Cardiac fibroblast (primary cell): ENCODE results near the gene MRPL52.
"Not testable (repeated sequence)": the region's sequence is repeated elsewhere in the genome, so short reads cannot be mapped to it uniquely, and the experiment has no call there.

Experiments
- DNase-seq, 2 donors: peaks; one replicate each; pipeline versions ENCODE4 v3.0.0 to v3.0.0-alpha.2; 2010; ENCODE audit warnings: low read depth in 2 of 2
- H3K4me3 ChIP-seq, 2 donors: replicated peaks in 1 of 2; 1 replicate in 1 of 2; 2 replicates in 1 of 2; pipeline ENCODE4 v1.5.1; 2011; ENCODE audit warnings: low read depth in 2 of 2, low read length in 2 of 2, mild to moderate bottlenecking in 2 of 2, moderate library complexity in 1 of 2
- TF ChIP-seq, protein P1 (sequence below): IDR thresholded peaks from one replicate; pipeline ENCODE4 v1.5.1; 2011; ENCODE audit warnings: low read depth, mild to moderate bottlenecking, low read length, inconsistent platforms

MRPL52 gene

GRCh38 chr14:22820731-22821130, 9.0 kb upstream of the MRPL52 start:
- peak in 1 of 2 donors; percentile 48 for DNase-seq
- no peak overlapping the region for H3K4me3 ChIP-seq
- TF ChIP-seq, protein P1, sequence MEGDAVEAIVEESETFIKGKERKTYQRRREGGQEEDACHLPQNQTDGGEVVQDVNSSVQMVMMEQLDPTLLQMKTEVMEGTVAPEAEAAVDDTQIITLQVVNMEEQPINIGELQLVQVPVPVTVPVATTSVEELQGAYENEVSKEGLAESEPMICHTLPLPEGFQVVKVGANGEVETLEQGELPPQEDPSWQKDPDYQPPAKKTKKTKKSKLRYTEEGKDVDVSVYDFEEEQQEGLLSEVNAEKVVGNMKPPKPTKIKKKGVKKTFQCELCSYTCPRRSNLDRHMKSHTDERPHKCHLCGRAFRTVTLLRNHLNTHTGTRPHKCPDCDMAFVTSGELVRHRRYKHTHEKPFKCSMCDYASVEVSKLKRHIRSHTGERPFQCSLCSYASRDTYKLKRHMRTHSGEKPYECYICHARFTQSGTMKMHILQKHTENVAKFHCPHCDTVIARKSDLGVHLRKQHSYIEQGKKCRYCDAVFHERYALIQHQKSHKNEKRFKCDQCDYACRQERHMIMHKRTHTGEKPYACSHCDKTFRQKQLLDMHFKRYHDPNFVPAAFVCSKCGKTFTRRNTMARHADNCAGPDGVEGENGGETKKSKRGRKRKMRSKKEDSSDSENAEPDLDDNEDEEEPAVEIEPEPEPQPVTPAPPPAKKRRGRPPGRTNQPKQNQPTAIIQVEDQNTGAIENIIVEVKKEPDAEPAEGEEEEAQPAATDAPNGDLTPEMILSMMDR = no peak

DNA sequence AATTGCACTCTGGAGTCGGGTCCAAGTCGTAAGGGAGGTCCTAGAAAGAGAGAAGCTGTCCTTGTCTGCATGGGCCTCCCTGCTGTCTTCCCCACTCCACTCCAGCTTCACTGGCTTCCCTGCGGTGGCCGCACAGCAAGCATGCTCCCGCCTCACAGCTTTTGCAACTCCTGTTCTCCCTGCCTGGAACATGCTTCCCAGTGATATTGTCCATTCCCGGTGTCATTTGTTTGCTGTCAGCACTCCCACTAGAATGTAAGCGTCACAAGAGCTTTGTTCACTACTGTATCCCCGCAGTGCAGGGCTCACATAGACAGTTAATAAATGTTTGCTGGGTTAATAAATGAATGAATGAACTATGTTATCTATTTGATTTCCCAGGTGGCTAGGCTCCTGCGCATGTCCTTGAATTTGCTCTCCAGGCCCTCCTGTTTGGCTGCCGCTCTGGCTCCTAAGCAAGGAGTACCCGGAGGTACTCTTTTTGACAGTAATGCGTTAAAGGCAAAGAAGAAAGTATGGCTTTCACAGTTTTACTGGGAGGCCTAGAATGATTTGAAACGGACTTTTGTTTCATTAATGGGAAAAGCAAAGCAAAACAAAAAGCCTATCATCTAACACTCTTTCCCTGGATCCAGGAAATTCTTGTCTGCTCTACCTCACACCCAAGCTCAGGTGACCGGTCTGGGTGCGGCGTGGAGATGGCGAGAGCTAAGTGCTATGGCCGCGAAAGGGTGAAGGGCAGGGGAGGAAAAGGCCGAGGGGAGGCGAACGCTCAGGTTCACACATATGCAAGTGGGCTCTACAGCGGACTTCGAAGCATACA, 8.3 kb upstream of the MRPL52 start:
- no peak overlapping the region for H3K4me3 ChIP-seq
- DNase-seq = no peak
- TF ChIP-seq, protein P1 = no peak

- TF ChIP-seq, protein P1 = no peak
- DNase-seq = no peak
- peak overlapping the region; percentile 25 to 33 for H3K4me3 ChIP-seq
Observed at GRCh38 chr14:22822016-22822570, 7.6 kb upstream of the MRPL52 start.

DNA sequence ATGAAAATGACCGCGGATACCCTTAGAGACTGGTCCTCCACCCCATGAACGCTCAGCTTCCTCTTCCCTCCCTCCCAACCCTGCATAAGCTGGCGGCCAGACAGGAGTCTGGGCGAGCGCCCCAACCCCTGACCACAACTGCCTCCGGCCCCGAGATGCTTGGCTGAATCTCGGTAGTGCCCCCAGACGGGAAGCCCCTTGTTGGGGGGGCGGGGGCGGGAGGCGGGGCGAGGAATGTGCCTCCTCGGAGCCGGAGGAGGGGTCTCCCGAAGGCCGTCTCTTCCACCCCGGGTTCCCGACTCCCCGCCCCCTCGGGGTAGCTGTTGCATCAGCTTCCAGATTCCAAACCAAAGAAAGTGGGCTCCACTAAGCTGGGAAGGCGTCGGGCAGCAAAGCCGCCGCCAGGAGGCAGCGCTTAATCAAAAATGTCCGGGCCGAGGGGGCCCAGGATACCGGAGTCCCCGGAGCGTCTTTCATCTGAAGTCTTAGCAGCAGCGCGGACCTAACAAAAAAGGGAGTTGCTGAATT, 7.1 kb upstream of the MRPL52 start:
- peak; percentile 92 to 95 for DNase-seq
- peak overlapping the region; percentile 25 to 33 for H3K4me3 ChIP-seq
- TF ChIP-seq, protein P1 = peak; percentile 87

GRCh38 chr14:22824711-22825359, 4.9 kb upstream of the MRPL52 start:
- TF ChIP-seq, protein P1 = no peak
- H3K4me3 ChIP-seq = no peak overlapping the region
- DNase-seq = peak; percentile 94 to 98

GRCh38 chr14:22829076-22829660, 519 bp upstream of the MRPL52 start:
- DNase-seq = not testable (repeated sequence)
- peak overlapping the region in 1 of 2 donors; percentile 83 for H3K4me3 ChIP-seq
